ENCODE measurements around the gene ITCH. TPM values are rescaled to one million over a fixed set of nuclear protein-coding genes. Genes with fewer than 3 reads are reported as not detected.

Gene ITCH
- total RNA-seq, 4 donors from 2014 or later: 50.3 to 64.3 (median 52.8) TPM

DNA sequence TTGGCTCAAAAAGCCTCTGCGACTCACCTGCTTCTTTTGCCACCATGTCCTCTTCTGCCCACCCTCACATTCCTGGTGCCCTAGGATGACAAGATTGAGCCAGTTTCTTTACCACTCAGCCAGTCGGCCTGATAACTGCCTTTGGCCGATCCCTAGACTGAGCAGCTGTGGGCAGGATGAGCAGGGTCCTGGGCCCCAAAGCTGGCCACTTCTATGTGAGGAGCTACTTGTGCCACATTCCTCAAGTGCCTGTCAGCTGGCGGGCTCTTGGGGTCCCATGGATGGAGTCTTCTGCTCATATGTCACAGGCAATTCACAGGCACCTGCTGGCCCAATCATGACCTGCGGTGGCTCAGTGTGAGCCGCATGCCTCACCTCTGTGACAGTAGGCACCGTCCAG lies 169.7 kb downstream of the ITCH start:
- DNase-seq (ENCODE audit: extremely low spot score): no peak
- TF ChIP-seq, protein P1, sequence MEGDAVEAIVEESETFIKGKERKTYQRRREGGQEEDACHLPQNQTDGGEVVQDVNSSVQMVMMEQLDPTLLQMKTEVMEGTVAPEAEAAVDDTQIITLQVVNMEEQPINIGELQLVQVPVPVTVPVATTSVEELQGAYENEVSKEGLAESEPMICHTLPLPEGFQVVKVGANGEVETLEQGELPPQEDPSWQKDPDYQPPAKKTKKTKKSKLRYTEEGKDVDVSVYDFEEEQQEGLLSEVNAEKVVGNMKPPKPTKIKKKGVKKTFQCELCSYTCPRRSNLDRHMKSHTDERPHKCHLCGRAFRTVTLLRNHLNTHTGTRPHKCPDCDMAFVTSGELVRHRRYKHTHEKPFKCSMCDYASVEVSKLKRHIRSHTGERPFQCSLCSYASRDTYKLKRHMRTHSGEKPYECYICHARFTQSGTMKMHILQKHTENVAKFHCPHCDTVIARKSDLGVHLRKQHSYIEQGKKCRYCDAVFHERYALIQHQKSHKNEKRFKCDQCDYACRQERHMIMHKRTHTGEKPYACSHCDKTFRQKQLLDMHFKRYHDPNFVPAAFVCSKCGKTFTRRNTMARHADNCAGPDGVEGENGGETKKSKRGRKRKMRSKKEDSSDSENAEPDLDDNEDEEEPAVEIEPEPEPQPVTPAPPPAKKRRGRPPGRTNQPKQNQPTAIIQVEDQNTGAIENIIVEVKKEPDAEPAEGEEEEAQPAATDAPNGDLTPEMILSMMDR (IDR thresholded peaks at IDR 0.05): no peak
- TF ChIP-seq EP300 (IDR thresholded peaks at IDR 0.05) (no peak), POLR2AphosphoS5 (IDR thresholded peaks at IDR 0.05) (no peak), POLR2A (IDR thresholded peaks at IDR 0.05; ENCODE audit: low read depth) (no peak)
- Histone ChIP-seq H3K36me3 (peaks cover 42 to 98% (median 85%) of the 10 kb centered on the region in 4 donors), H3K27ac (replicated peaks in 1 of 4) (no peak overlapping the region), H3K9me3 (no peaks in the 10 kb centered on the region), H3K4me1 (peaks cover 19 to 45% (median 31%) of the 10 kb centered on the region in 4 donors), H3K4me3 (no peak overlapping the region), H3K27me3 (no peaks in the 10 kb centered on the region)
- intact Hi-C loops (cut with DNase I): no loop called here
- WGBS: 85% methylated on average over 3 of the region's 7 CpGs

DNA sequence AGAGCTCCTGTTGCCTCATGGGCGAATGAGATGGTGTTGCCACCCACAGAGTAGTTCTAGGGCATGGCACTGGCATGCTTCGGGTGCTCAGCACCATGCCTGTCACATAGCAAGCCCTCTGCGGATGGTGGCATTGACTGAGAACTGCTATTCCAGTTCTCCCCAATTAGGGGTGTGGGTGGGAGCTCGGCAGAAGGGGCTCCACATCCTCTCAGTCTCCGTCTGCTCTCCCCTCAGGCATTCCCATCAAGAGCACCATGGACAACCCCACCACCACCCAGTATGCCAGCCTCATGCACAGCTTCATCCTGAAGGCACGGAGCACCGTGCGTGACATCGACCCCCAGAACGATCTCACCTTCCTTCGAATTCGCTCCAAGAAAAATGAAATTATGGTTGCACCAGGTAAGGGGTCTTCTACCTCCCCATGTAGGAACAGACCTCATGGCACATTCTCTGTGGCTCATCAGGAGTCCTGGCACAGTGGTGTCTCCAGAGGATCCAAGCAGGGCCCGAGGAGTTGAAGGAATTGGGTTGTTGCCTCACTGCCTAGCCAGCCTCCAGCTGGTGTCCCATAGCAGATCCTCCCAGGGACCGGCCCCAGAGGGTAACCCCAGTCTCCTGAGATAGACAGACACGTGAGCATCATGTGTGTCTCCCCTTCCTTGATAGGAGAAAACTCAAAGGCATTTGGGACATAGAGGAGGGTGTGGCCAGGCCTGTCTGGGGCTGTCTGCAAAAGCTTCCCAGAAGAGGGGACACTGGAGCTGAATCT lies 171.5 kb downstream of the ITCH start:
- intact Hi-C loops (cut with DNase I): no loop called here
- Histone ChIP-seq H3K4me1 (peaks cover 12 to 32% (median 21%) of the 10 kb centered on the region in 4 donors), H3K9me3 (no peaks in the 10 kb centered on the region), H3K36me3 (peaks cover 39 to 99% (median 82%) of the 10 kb centered on the region in 4 donors), H3K27ac (replicated peaks in 1 of 4) (no peak overlapping the region), H3K4me3 (no peak overlapping the region), H3K27me3 (no peaks in the 10 kb centered on the region)
- DNase-seq (ENCODE audit: extremely low spot score): no peak
- 88% methylated on average over 6 of the region's 15 CpGs for WGBS
- TF ChIP-seq, protein P1 (IDR thresholded peaks at IDR 0.05): no peak
- TF ChIP-seq POLR2A (IDR thresholded peaks at IDR 0.05; ENCODE audit: low read depth) (no peak), POLR2AphosphoS5 (IDR thresholded peaks at IDR 0.05) (no peak), EP300 (IDR thresholded peaks at IDR 0.05) (no peak)

DNA sequence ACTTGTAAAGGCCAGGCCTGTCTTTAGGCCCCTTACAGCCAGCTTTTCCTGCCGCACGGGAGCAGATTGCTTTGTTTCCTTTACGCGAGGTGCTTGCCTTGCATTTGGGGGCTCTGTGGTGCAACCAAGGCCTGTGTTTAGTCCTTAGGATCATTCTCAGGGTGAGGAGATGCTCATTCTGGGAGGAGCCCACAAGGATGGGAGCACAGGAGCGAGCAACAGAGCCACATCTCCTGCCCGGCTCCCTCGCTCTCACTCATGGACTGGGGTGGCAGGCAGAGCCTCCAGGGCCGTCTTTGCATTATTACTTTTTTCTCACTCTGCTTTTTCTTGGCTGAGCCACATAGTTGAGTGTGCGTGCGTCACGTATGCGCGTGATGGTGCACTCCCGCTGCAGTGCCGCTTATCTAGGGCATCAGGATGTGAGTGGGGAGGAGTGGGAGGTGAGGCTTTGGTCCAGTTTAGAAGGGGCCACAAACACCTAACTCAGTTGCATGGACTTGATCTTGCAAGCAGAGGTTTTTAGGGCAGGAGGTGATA lies 172.3 kb downstream of the ITCH start:
- WGBS: 89% methylated on average over 15 of the region's 15 CpGs
- Histone ChIP-seq H3K27me3 (no peaks in the 10 kb centered on the region), H3K9me3 (no peaks in the 10 kb centered on the region), H3K4me1 (peaks cover 6 to 25% (median 13%) of the 10 kb centered on the region in 4 donors), H3K36me3 (peaks cover 40 to 99% (median 82%) of the 10 kb centered on the region in 4 donors), H3K4me3 (no peak overlapping the region), H3K27ac (replicated peaks in 1 of 4) (no peak overlapping the region)
- no peak for TF ChIP-seq POLR2AphosphoS5 (IDR thresholded peaks at IDR 0.05)
- TF ChIP-seq, protein P1 (IDR thresholded peaks at IDR 0.05): no peak
- intact Hi-C loops (cut with DNase I): no loop called here
- DNase-seq (ENCODE audit: extremely low spot score): no peak

DNA sequence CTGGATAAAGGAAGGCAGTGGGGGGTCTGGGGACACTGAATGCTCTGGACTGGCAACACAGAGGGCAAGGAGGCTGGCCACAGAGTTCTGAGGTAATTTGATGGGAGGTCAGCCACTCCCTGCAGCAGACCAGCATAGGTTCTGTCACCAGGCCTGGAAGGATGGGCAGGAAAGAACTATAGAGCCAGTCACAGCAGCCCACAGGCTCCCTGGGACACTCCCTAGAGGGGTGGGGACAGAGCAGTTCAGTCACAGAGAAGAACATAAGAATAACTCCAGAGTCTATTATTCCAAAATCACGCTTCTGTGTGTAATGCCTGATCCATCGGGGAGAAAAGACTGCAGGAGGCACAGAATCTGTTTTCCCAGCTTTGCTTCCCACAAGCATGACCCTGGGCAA lies 172.8 kb downstream of the ITCH start:
- peaks cover 45 to 99% (median 83%) of the 10 kb centered on the region in 4 donors for H3K36me3 ChIP-seq

More for the DNA sequence above, 172.8 kb downstream of the ITCH start:
- H3K4me1 ChIP-seq: peaks cover 6 to 20% (median 11%) of the 10 kb centered on the region in 4 donors
- 100% methylated on average over 2 of the region's 2 CpGs for WGBS
- H3K4me3 ChIP-seq: no peak overlapping the region
- no peak for DNase-seq (ENCODE audit: extremely low spot score)
- no peak overlapping the region for H3K27ac ChIP-seq (replicated peaks in 1 of 4)
- intact Hi-C loops (cut with DNase I): no loop called here
- no peaks in the 10 kb centered on the region for H3K27me3 ChIP-seq
- no peaks in the 10 kb centered on the region for H3K9me3 ChIP-seq
- TF ChIP-seq POLR2A (IDR thresholded peaks at IDR 0.05; ENCODE audit: low read depth) (no peak), EP300 (IDR thresholded peaks at IDR 0.05) (no peak), POLR2AphosphoS5 (IDR thresholded peaks at IDR 0.05) (no peak)
- TF ChIP-seq, protein P1 (IDR thresholded peaks at IDR 0.05): no peak
